Testis (tissue), 3 donors: ENCODE data around the gene TRIM46. TPM values are rescaled to one million over a fixed set of nuclear protein-coding genes. Genes with fewer than 3 reads are reported as not detected.

ENCODE experiments used
- DNase-seq: peaks from one replicate; pipeline ENCODE4 v3.0.0-alpha.2; 2019
- H3K27ac ChIP-seq, 2 donors: fragments of 200-600 bp; sonication (generic); one replicate each; pipeline ENCODE4 v1.5.1; 2019
- H3K27me3 ChIP-seq: fragments of 200-600 bp; sonication (generic); one replicate; pipeline ENCODE4 v1.5.1; 2019
- H3K36me3 ChIP-seq: fragments of 200-600 bp; sonication (generic); one replicate; pipeline ENCODE4 v1.5.1; 2017; ENCODE audit warnings: low read depth; ENCODE audit errors: missing control alignments
- H3K4me1 ChIP-seq: fragments of 200-600 bp; sonication (generic); one replicate; pipeline ENCODE4 v1.5.1; 2019
- H3K4me3 ChIP-seq, 2 donors: fragments of 200-600 bp; sonication (generic); one replicate each; pipeline ENCODE4 v1.5.1; 2017 to 2019
- H3K9me3 ChIP-seq: fragments of 200-600 bp; sonication (generic); one replicate; pipeline ENCODE4 v1.5.1; 2017
- CTCF ChIP-seq, 3 experiments: fragments of 450-650 bp in 2 of 3; fragments of 200-600 bp in 1 of 3; sonication (generic) in 1 of 3; IDR thresholded peaks; one replicate each; pipeline ENCODE4 v1.5.1; 2016 to 2019; ENCODE audit warnings: antibody characterized with exemption in 3 of 3, mild to moderate bottlenecking in 2 of 3, moderate library complexity in 1 of 3
- POLR2A ChIP-seq: fragments of 450-650 bp; IDR thresholded peaks from one replicate; pipeline ENCODE4 v1.6.1; 2017; ENCODE audit warnings: antibody characterized with exemption, mild to moderate bottlenecking, moderate library complexity
- WGBS, 2 donors: methylation state at CpG; one replicate each; pipeline ENCODE4 v1.1.5; 2018; 5-methylcytosine and 5-hydroxymethylcytosine counted together
- intact Hi-C: fragments of 100-400 bp; cut with DNase I; formaldehyde crosslinking; loops from one replicate; pipeline ENCODE4 v1.15.1; 2023; ENCODE audit warnings: low total_unique reads
- polyA plus RNA-seq: library from polyadenylated mRNA; stranded (reverse); fragments of 350-450 nt; fragmentation: Illumina TruSeq; extraction: RNeasy Lipid Tissue Mini Kit (QIAGEN cat#74804); gene quantifications from one replicate; pipeline ENCODE4 v1.2.3, GENCODE V29; 2014; ENCODE audit warnings: low read depth, low replicate concordance; ENCODE audit not compliant: insufficient read depth
- total RNA-seq, 2 donors: library from RNA; depleted of rRNA; stranded (reverse); fragments of >200 nt; gene quantifications; one replicate each; pipeline ENCODE4 v1.2.3, GENCODE V29; 2016

Gene TRIM46
- total and polyA plus RNA-seq, 3 donors from 2014 or later: 3.7 to 4.0 (median 3.9) TPM

GRCh38 chr1:155177192-155177917 lies 3.7 kb downstream of the TRIM46 start:
- 83 to 86% methylated on average over 11 of the region's 11 CpGs for WGBS, 2 donors
- no peak overlapping the region for H3K27ac ChIP-seq
- TF ChIP-seq CTCF (IDR thresholded peaks at IDR 0.05): no peak
- no peak for TF ChIP-seq POLR2A
- H3K27me3 ChIP-seq: no peaks in the 10 kb centered on the region
- DNase-seq: no peak
- peaks cover 6% of the 10 kb centered on the region for H3K4me1 ChIP-seq
- no peaks in the 10 kb centered on the region for H3K9me3 ChIP-seq
- intact Hi-C loops: no loop called here
- no peak overlapping the region for H3K4me3 ChIP-seq
- H3K36me3 ChIP-seq: no peaks in the 10 kb centered on the region

DNA sequence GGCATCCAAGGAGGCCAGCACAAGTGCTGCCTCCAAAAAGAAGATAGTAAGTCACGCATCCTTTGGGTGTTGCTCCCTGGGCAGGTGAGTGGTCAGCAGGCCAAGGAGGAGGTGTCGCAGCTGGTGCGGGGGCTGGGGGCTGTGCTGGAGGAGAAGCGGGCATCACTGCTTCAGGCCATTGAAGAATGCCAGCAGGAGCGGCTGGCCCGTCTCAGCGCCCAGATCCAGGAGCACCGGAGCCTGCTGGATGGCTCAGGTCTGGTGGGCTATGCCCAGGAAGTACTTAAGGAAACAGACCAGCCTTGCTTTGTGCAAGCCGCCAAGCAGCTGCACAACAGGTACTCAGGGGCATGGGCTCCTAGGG lies 4.3 kb downstream of the TRIM46 start:
- no peak overlapping the region for H3K4me3 ChIP-seq
- H3K36me3 ChIP-seq: no peaks in the 10 kb centered on the region
- intact Hi-C loops: no loop called here
- no peak for DNase-seq
- no peaks in the 10 kb centered on the region for H3K9me3 ChIP-seq
- TF ChIP-seq POLR2A (no peak), CTCF (IDR thresholded peaks at IDR 0.05) (no peak)
- no peak overlapping the region for H3K27ac ChIP-seq
- 92 to 100% methylated on average over 9 of the region's 9 CpGs for WGBS, 2 donors
- H3K27me3 ChIP-seq: no peaks in the 10 kb centered on the region
- peaks cover 3% of the 10 kb centered on the region for H3K4me1 ChIP-seq

DNA sequence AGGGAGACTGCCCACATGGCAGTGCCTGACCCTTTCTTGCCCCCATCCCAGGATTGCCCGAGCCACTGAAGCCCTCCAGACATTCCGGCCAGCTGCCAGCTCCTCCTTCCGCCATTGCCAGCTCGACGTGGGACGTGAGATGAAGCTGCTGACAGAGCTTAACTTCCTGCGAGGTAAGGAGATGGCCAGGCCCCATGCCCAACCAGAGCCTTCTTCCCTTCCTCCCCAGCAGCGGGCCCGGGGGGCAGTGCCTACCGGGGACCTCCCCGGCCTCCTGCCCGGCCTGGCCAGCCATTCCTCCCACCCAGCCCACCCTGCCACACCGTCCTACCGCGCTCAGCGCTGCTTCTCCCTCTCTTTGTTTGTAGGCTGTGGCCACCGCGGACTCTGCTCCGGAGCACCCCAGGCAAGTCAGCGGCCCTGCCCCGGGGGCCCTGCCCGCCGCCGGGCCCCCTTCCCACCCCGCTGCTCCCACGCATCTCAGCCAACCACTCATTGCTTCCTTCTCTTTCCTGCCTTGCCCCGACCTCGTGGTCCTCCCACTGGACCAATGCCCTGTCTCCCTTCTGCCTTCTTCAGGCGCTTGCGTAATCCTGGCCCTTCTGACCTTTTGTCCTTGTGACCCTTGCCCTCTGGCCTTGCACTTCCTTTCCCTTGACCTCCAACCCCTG lies 4.9 kb downstream of the TRIM46 start:
- 89 to 91% methylated on average over 25 to 30 of the region's 30 CpGs for WGBS, 2 donors
- DNase-seq: peak; percentile 12
- Histone ChIP-seq H3K36me3 (no peaks in the 10 kb centered on the region), H3K9me3 (no peaks in the 10 kb centered on the region), H3K4me3 (no peak overlapping the region), H3K27ac (no peak overlapping the region), H3K4me1 (peaks cover 3% of the 10 kb centered on the region), H3K27me3 (no peaks in the 10 kb centered on the region)
- no peak for TF ChIP-seq POLR2A
- no peak for TF ChIP-seq CTCF (IDR thresholded peaks at IDR 0.05)
- intact Hi-C loops: no loop called here

DNA sequence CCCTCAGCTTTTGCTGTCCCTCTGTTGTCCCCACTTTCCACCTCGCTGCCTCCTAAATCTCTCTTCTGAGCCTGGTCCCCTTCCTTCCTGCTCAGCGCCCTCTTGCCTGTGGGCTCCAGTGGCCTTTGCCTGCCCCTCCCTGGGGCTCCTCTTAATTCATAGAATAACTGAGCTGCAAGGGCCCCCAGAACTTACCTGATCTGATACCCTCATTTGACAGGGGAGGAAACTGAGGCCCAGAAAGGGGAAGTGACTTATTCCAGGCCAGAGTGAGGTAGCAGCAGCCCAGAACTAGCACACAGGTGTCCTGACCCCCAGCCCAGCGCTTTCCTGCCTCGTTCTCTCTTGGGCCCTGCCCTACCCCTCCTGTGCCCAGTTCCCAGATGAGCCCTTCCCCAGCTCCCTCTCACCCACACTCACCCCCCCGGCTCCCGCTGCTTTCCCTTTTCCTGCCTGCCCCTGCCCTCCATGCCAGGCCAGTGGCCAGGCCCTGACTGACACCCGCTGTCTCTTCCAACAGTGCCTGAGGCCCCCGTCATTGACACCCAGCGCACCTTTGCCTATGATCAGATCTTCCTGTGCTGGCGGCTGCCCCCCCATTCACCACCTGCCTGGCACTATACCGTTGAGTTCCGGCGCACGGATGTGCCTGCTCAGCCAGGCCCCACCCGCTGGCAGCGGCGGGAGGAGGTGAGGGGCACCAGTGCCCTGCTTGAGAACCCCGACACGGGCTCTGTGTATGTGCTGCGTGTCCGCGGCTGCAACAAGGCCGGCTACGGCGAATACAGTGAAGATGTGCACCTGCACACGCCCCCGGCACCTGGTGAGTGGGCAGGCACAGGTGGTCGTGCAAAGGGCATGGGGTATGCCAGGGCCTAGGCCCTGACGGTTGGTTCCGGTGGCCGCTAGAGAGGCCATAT lies 5.7 kb downstream of the TRIM46 start:
- Histone ChIP-seq H3K27ac (no peak overlapping the region), H3K36me3 (no peaks in the 10 kb centered on the region), H3K27me3 (no peaks in the 10 kb centered on the region), H3K9me3 (no peaks in the 10 kb centered on the region), H3K4me1 (peaks cover 3% of the 10 kb centered on the region), H3K4me3 (no peak overlapping the region)
- WGBS, 2 donors: 92 to 96% methylated on average over 26 to 31 of the region's 31 CpGs
- TF ChIP-seq CTCF (IDR thresholded peaks at IDR 0.05) (no peak), POLR2A (no peak)
- DNase-seq: peak; percentile 9
- intact Hi-C loops: no loop called here
